AG04450 (cell line): ENCODE results near the gene TMCC2. TPM values are rescaled to one million over a fixed set of nuclear protein-coding genes. Genes with fewer than 3 reads are reported as not detected.

Experiments
- CTCF ChIA-PET: fragments of 300-600, 350-600 bp; formaldehyde crosslinking; extraction: SDS; loops from one replicate; lab custom pipeline; 2022; ENCODE audit warnings: antibody characterized with exemption, inconsistent platforms; lab: Charles Lee
- POLR2A ChIA-PET: fragments of 350-600 bp; formaldehyde crosslinking; extraction: SDS; loops from one replicate; lab custom pipeline; 2021; ENCODE audit warnings: antibody characterized with exemption, inconsistent platforms; lab: Yijun Ruan, JAX
- DNase-seq: peaks from one replicate; pipeline ENCODE4 v3.0.0-alpha.2; 2011; ENCODE audit warnings: low read depth, low spot score
- H3K27ac ChIP-seq: one replicate; pipeline ENCODE4 v1.5.1; 2012; ENCODE audit warnings: low read depth, low read length, control low read depth
- H3K27me3 ChIP-seq: one replicate; pipeline ENCODE4 v1.6.0; 2012; ENCODE audit warnings: low read length; ENCODE audit not compliant: control insufficient read depth, insufficient read depth
- H3K4me3 ChIP-seq: 2 replicates; pipeline ENCODE4 v1.5.1; 2011; ENCODE audit warnings: mild to moderate bottlenecking, low read depth, low read length, control low read depth
- H3K9me3 ChIP-seq: 2 replicates; pipeline ENCODE4 v1.5.1; 2012; ENCODE audit warnings: low read length; ENCODE audit not compliant: control insufficient read depth, insufficient read depth
- polyA plus RNA-seq: library from polyadenylated mRNA; depleted of rRNA; stranded (reverse); fragments of >200 nt; gene quantifications from 2 replicates; pipeline ENCODE4 v1.2.3, GENCODE V29; 2011
- TF ChIP-seq, protein P1 (sequence below): IDR thresholded peaks from 2 replicates; pipeline ENCODE4 v1.5.1; 2011; ENCODE audit warnings: low read depth, low read length, control low read depth, inconsistent platforms

The TMCC2 gene
- polyA plus RNA-seq, 1 experiment, result 2.3 TPM

GRCh38 chr1:205258719-205259118, 31.0 kb downstream of the TMCC2 start:
- Histone ChIP-seq H3K9me3 (no peaks in the 10 kb centered on the region), H3K4me3 (no peak overlapping the region), H3K27me3 (no peaks in the 10 kb centered on the region), H3K27ac (peak overlapping the region; percentile 57)
- ChIA-PET POLR2A (interaction anchor here (0.8 kb wide), 1 partner anchor 282 kb away, joined by 3 read pairs; no protein-coding TSS in a partner anchor), CTCF (interaction anchor here (0.7 to 6.8 kb wide), 12 partner anchors 13 to 659 kb away, joined by 3 to 107 read pairs (median 6); partner anchors contain the start of gene TMCC2)
- TF ChIP-seq, protein P1, sequence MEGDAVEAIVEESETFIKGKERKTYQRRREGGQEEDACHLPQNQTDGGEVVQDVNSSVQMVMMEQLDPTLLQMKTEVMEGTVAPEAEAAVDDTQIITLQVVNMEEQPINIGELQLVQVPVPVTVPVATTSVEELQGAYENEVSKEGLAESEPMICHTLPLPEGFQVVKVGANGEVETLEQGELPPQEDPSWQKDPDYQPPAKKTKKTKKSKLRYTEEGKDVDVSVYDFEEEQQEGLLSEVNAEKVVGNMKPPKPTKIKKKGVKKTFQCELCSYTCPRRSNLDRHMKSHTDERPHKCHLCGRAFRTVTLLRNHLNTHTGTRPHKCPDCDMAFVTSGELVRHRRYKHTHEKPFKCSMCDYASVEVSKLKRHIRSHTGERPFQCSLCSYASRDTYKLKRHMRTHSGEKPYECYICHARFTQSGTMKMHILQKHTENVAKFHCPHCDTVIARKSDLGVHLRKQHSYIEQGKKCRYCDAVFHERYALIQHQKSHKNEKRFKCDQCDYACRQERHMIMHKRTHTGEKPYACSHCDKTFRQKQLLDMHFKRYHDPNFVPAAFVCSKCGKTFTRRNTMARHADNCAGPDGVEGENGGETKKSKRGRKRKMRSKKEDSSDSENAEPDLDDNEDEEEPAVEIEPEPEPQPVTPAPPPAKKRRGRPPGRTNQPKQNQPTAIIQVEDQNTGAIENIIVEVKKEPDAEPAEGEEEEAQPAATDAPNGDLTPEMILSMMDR, result no peak
- DNase-seq, result no peak

GRCh38 chr1:205259324-205259832, 31.6 kb downstream of the TMCC2 start:
- Histone ChIP-seq H3K27me3 (no peaks in the 10 kb centered on the region), H3K9me3 (no peaks in the 10 kb centered on the region), H3K4me3 (no peak overlapping the region), H3K27ac (peak overlapping the region; percentile 57)
- ChIA-PET POLR2A (interaction anchor here (0.8 kb wide), 1 partner anchor 282 kb away, joined by 3 read pairs; no protein-coding TSS in a partner anchor), CTCF (interaction anchor here (0.8 to 6.8 kb wide), 10 partner anchors 13 to 283 kb away, joined by 3 to 107 read pairs (median 6); partner anchors contain the start of gene TMCC2)
- TF ChIP-seq, protein P1, result no peak
- no peak for DNase-seq

DNA sequence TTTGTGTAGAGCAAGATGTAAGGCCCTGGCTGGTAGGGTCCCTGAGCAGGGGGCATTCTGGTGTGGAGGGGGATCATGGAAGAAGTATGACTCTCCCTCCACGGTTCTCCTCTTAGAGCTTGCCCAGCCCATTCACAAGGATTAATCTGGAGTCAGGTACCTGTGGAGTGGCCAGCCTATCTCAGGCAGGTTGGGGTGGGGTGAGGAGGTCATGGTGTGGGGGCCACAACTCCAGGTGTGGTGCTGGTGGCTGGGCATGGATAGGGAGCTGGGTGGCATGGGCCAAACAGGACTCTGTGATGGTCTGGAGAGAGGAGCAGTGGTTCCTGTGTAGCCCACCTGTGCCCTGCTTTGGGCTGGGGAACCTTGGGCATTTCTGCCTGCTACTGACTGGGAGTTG, 32.3 kb downstream of the TMCC2 start:
- H3K9me3 ChIP-seq, result no peaks in the 10 kb centered on the region
- H3K27ac ChIP-seq, result no peak overlapping the region
- no peak overlapping the region for H3K4me3 ChIP-seq
- ChIA-PET CTCF (interaction anchor here (0.9 to 5.8 kb wide), 8 partner anchors 10 to 198 kb away, joined by 3 to 62 read pairs (median 6); no protein-coding TSS in a partner anchor), POLR2A (no interaction called here)
- TF ChIP-seq, protein P1, result no peak
- H3K27me3 ChIP-seq, result no peaks in the 10 kb centered on the region
- DNase-seq, result no peak

GRCh38 chr1:205260948-205261732, 33.4 kb downstream of the TMCC2 start:
- Histone ChIP-seq H3K27me3 (no peaks in the 10 kb centered on the region), H3K9me3 (no peaks in the 10 kb centered on the region), H3K4me3 (no peak overlapping the region), H3K27ac (no peak overlapping the region)
- TF ChIP-seq, protein P1, result no peak
- POLR2A ChIA-PET, result interaction anchor here (0.7 to 1.1 kb wide), 2 partner anchors 11 to 140 kb away, joined by 3 to 5 read pairs; partner anchors contain the start of gene RBBP5
- CTCF ChIA-PET, result interaction anchor here (0.6 to 4.4 kb wide), 14 partner anchors 9 to 455 kb away, joined by 3 to 20 read pairs (median 6); no protein-coding TSS in a partner anchor
- no peak for DNase-seq
